Karpas-422 (cell line): ENCODE measurements around the gene ACO2. TPM values are rescaled to one million over a fixed set of nuclear protein-coding genes. Genes with fewer than 3 reads are reported as not detected.

Experiments used
- DNase-seq: peaks from one replicate; pipeline ENCODE4 v3.0.0-alpha.2; 2015
- H2AFZ ChIP-seq: fragments of 200-600 bp; sonication (generic); 2 replicates; pipeline ENCODE4 v1.6.1; 2014; ENCODE audit warnings: antibody characterized with exemption, low read length, mixed read lengths
- H3K27ac ChIP-seq: fragments of 200-600 bp; sonication (generic); 2 replicates; pipeline ENCODE4 v1.5.1; 2014; ENCODE audit warnings: mild to moderate bottlenecking, low read length, moderate library complexity
- H3K27me3 ChIP-seq: fragments of 200-600 bp; sonication (generic); 2 replicates; pipeline ENCODE4 v1.6.1; 2014; ENCODE audit warnings: low read length, mixed read lengths
- H3K36me3 ChIP-seq: fragments of 200-600 bp; sonication (generic); 2 replicates; pipeline ENCODE4 v1.6.1; 2014; ENCODE audit warnings: low read length, mixed read lengths; ENCODE audit not compliant: insufficient read depth
- H3K4me1 ChIP-seq: fragments of 200-600 bp; sonication (generic); 2 replicates; pipeline ENCODE4 v1.6.1; 2014; ENCODE audit warnings: mild to moderate bottlenecking, low read length, mixed read lengths
- H3K4me2 ChIP-seq: fragments of 200-600 bp; sonication (generic); 2 replicates; pipeline ENCODE4 v1.6.1; 2014; ENCODE audit warnings: low read length, low read depth, mild to moderate bottlenecking; ENCODE audit not compliant: poor library complexity, severe bottlenecking
- H3K4me3 ChIP-seq: fragments of 200-600 bp; sonication (generic); 2 replicates; pipeline ENCODE4 v1.5.1; 2014; ENCODE audit warnings: mild to moderate bottlenecking, antibody characterized with exemption, low read length, mixed read lengths
- H3K79me2 ChIP-seq: fragments of 200-600 bp; sonication (generic); 2 replicates; pipeline ENCODE4 v1.6.1; 2014; ENCODE audit warnings: mild to moderate bottlenecking, low read length, mixed read lengths
- H3K9ac ChIP-seq: fragments of 200-600 bp; sonication (generic); 2 replicates; pipeline ENCODE4 v1.6.0; 2014; ENCODE audit warnings: low read length
- H3K9me2 ChIP-seq: fragments of 200-600 bp; sonication (generic), shearing (Covaris generic); replicated peaks from 2 replicates; pipeline ENCODE4 v1.6.0; 2014; ENCODE audit warnings: mild to moderate bottlenecking, low read length, moderate library complexity; ENCODE audit not compliant: insufficient read depth
- H3K9me3 ChIP-seq: fragments of 300-700, 200-600 bp; sonication (generic); 2 replicates; pipeline ENCODE4 v1.6.1; 2014; ENCODE audit warnings: low read length, mixed read lengths
- H4K20me1 ChIP-seq: fragments of 200-600 bp; sonication (generic); 2 replicates; pipeline ENCODE4 v1.6.1; 2014; ENCODE audit warnings: mild to moderate bottlenecking, antibody characterized with exemption, low read length, low read depth; ENCODE audit not compliant: insufficient read depth
- total RNA-seq: library from RNA; depleted of rRNA; stranded (reverse); fragments of >200 nt; shearing (Covaris generic); gene quantifications from 2 replicates; pipeline ENCODE4 v1.2.3, GENCODE V29; 2014; ENCODE audit warnings: low replicate concordance

Gene ACO2
- total RNA-seq, 1 experiment from 2014 or later, result 67.7 TPM

DNA sequence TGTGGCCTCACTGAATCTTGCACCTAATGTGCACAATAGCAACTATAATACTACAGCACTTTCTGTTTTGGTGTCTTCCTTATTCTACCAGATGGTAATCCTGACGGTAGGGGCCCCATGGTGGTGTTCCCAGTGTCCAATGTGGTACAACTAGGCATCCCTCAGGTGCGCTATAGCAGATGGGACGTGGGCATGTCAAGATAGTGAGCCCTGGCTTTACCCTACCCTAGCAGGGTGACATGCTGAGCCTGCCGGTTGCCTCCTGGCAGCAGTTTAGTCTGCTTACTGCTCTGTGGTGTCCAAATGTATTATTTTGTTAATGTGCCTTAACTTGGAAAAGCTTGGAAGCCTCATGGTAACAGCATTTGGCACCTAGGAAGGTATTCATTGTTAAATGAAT is 19.2 kb downstream of the ACO2 start:
- H3K79me2 ChIP-seq, result peaks cover 92% of the 10 kb centered on the region
- H3K27ac ChIP-seq, result peak overlapping the region; percentile 74
- H4K20me1 ChIP-seq, result no peaks in the 10 kb centered on the region
- DNase-seq, result no peak
- no peaks in the 10 kb centered on the region for H3K36me3 ChIP-seq
- no peaks in the 10 kb centered on the region for H3K9me2 ChIP-seq
- peaks cover 84% of the 10 kb centered on the region for H3K4me1 ChIP-seq
- no peak overlapping the region for H2AFZ ChIP-seq
- peak overlapping the region; percentile 40 for H3K4me2 ChIP-seq
- no peak overlapping the region for H3K4me3 ChIP-seq
- H3K9me3 ChIP-seq, result no peaks in the 10 kb centered on the region
- no peaks in the 10 kb centered on the region for H3K27me3 ChIP-seq
- peak overlapping the region; percentile 6; the same call in 1 of the 2 replicates for H3K9ac ChIP-seq

- no peaks in the 10 kb centered on the region for H3K27me3 ChIP-seq
- no peaks in the 10 kb centered on the region for H3K9me2 ChIP-seq
- H3K9me3 ChIP-seq, result no peaks in the 10 kb centered on the region
- no peak overlapping the region for H3K4me3 ChIP-seq
- DNase-seq, result no peak
- no peaks in the 10 kb centered on the region for H4K20me1 ChIP-seq
- H3K4me1 ChIP-seq, result peaks cover 80% of the 10 kb centered on the region
- peak overlapping the region; percentile 6; the same call in 1 of the 2 replicates for H3K9ac ChIP-seq
- H2AFZ ChIP-seq, result no peak overlapping the region
- H3K27ac ChIP-seq, result peak overlapping the region; percentile 74
- peak overlapping the region; percentile 40 for H3K4me2 ChIP-seq
- peaks cover 92% of the 10 kb centered on the region for H3K79me2 ChIP-seq
- H3K36me3 ChIP-seq, result no peaks in the 10 kb centered on the region
Measured at GRCh38 chr22:41488596-41489385, 19.9 kb downstream of the ACO2 start.

DNA sequence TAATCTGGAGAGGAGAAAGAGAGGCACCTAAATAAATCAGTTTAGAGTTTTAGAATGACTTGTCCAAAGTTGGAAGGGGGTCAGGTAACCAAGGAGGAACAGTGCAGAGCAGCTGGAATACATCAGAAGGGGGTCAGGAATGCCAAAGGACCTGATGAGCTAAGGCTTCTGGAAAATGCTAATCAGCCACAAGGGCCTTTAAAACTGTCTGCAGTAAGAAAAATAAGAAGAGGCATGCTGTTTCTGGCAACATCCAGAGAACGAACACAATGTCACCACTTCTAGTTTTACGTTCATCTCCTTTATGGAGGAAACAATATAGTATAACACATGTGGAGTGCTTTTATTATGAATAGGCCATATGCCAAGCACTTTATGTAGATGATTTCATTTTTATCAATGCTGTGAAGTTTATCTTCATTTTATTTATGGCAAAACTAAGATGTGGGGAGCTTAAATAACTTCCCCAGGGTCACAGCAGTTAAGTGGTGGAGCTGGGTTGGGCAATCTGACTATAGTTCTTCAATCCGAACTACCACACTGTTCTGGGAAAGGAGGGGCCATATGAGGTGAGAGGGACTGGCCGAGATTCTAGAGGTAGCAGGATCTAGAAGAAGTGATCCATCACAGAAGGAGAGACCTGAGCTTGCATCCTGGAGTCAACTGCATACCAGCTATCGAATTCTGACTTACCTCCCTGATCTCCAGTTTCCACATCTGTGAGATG is 22.6 kb downstream of the ACO2 start:
- H3K79me2 ChIP-seq, result peaks cover 98% of the 10 kb centered on the region

GRCh38 chr22:41498303-41498835 is 29.5 kb downstream of the ACO2 start:
- Histone ChIP-seq H3K4me1 (peaks cover 49% of the 10 kb centered on the region), H2AFZ (no peak overlapping the region), H4K20me1 (no peaks in the 10 kb centered on the region), H3K4me2 (no peak overlapping the region), H3K4me3 (no peak overlapping the region), H3K27me3 (no peaks in the 10 kb centered on the region), H3K27ac (peak overlapping the region; percentile 33), H3K9ac (no peak overlapping the region), H3K9me2 (no peaks in the 10 kb centered on the region), H3K36me3 (peaks cover 12% of the 10 kb centered on the region; the same call in 1 of the 2 replicates), H3K9me3 (no peaks in the 10 kb centered on the region), H3K79me2 (peaks cover 72% of the 10 kb centered on the region)
- no peak for DNase-seq

More for the DNA sequence above, 22.6 kb downstream of the ACO2 start:
- no peaks in the 10 kb centered on the region for H4K20me1 ChIP-seq
- H3K9me3 ChIP-seq, result no peaks in the 10 kb centered on the region
- no peak for DNase-seq
- H2AFZ ChIP-seq, result no peak overlapping the region
- H3K36me3 ChIP-seq, result no peaks in the 10 kb centered on the region
- H3K4me2 ChIP-seq, result no peak overlapping the region
- H3K27me3 ChIP-seq, result no peaks in the 10 kb centered on the region
- H3K27ac ChIP-seq, result peak overlapping the region; percentile 57
- no peak overlapping the region for H3K4me3 ChIP-seq
- H3K9ac ChIP-seq, result no peak overlapping the region; the same call in 1 of the 2 replicates
- H3K9me2 ChIP-seq, result no peaks in the 10 kb centered on the region
- H3K4me1 ChIP-seq, result peaks cover 54% of the 10 kb centered on the region

DNA sequence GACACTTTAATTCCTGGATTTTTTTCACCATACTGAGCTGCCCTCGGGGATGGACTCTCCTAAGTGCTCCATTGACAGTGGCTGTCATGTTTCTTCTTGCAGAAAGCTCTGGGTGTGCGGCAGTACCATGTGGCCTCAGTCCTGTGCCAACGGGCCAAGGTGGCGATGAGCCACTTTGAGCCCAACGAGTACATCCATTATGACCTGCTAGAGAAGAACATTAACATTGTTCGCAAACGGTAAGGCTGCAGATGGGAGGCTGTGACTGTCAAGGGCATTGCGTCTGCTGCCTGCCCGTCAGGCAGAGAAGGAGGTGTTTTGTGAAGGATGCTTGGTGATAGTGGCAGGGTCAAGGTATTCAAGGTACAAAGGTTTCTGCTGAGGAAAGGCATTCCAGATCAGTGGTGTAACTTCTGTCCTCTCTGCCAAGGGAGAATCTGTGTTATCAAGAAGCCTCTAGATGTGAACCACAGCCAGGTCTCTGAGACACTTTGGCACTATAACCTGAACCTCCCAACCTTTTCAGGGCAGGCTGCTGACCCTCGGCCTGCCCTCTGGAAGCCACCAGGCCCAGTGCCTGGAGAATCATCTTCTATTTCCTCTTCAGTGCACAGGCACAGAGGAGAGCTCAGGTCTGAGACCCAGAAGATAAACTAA is 30.8 kb downstream of the ACO2 start:
- Histone ChIP-seq H3K36me3 (peaks cover 12% of the 10 kb centered on the region; the same call in 1 of the 2 replicates), H2AFZ (no peak overlapping the region), H3K9me2 (no peaks in the 10 kb centered on the region), H3K27ac (peak overlapping the region; percentile 88), H3K27me3 (no peaks in the 10 kb centered on the region), H4K20me1 (no peaks in the 10 kb centered on the region), H3K4me2 (no peak overlapping the region), H3K4me3 (no peak overlapping the region), H3K79me2 (peaks cover 64% of the 10 kb centered on the region), H3K4me1 (peaks cover 63% of the 10 kb centered on the region), H3K9ac (peak overlapping the region; percentile 55), H3K9me3 (no peaks in the 10 kb centered on the region)
- no peak for DNase-seq

GRCh38 chr22:41500303-41500702 is 31.4 kb downstream of the ACO2 start:
- Histone ChIP-seq H3K4me2 (no peak overlapping the region), H3K36me3 (peaks cover 12% of the 10 kb centered on the region; the same call in 1 of the 2 replicates), H3K4me3 (no peak overlapping the region), H3K9me2 (no peaks in the 10 kb centered on the region), H3K27ac (peak overlapping the region; percentile 88), H3K9ac (no peak overlapping the region), H3K4me1 (peaks cover 68% of the 10 kb centered on the region), H2AFZ (no peak overlapping the region), H4K20me1 (no peaks in the 10 kb centered on the region), H3K79me2 (peaks cover 63% of the 10 kb centered on the region), H3K27me3 (no peaks in the 10 kb centered on the region), H3K9me3 (no peaks in the 10 kb centered on the region)
- peak; percentile 64 for DNase-seq

GRCh38 chr22:41501209-41501608 is 32.3 kb downstream of the ACO2 start:
- Histone ChIP-seq H3K79me2 (peaks cover 63% of the 10 kb centered on the region), H3K27ac (peak overlapping the region; percentile 88), H3K4me2 (peak overlapping the region; percentile 5), H3K9ac (peak overlapping the region; percentile 38; the same call in 1 of the 2 replicates), H3K27me3 (no peaks in the 10 kb centered on the region), H3K9me3 (no peaks in the 10 kb centered on the region), H3K4me3 (no peak overlapping the region), H3K9me2 (no peaks in the 10 kb centered on the region), H4K20me1 (no peaks in the 10 kb centered on the region), H3K36me3 (peaks cover 12% of the 10 kb centered on the region; the same call in 1 of the 2 replicates), H2AFZ (no peak overlapping the region), H3K4me1 (peaks cover 75% of the 10 kb centered on the region)
- DNase-seq, result peak; percentile 92
